Activated naive CD8-positive, alpha-beta T cell (primary cell): ENCODE data around the gene DDIT4.

Source experiments
- H3K27ac Mint-ChIP-seq: one replicate; pipeline ENCODE4 v1.8.0; 2021; ENCODE audit warnings: mixed read lengths
- H3K27me3 Mint-ChIP-seq: one replicate; pipeline ENCODE4 v1.8.0; 2021; ENCODE audit warnings: mixed read lengths
- H3K36me3 Mint-ChIP-seq: one replicate; pipeline ENCODE4 v1.8.0; 2021; ENCODE audit warnings: mixed read lengths
- H3K4me1 Mint-ChIP-seq: one replicate; pipeline ENCODE4 v1.8.0; 2021; ENCODE audit warnings: low read depth, mixed read lengths
- H3K4me3 Mint-ChIP-seq: one replicate; pipeline ENCODE4 v1.8.0; 2021; ENCODE audit warnings: mild to moderate bottlenecking, mixed read lengths
- H3K9me3 Mint-ChIP-seq: one replicate; pipeline ENCODE4 v1.8.0; 2021; ENCODE audit warnings: low read depth, mixed read lengths

Gene DDIT4

GRCh38 chr10:72321248-72322029 lies 47.7 kb downstream of the DDIT4 start:
- Mint-ChIP-seq H3K4me1 (peaks cover 72% of the 10 kb centered on the region), H3K4me3 (peak overlapping the region; percentile 89), H3K9me3 (no peaks in the 10 kb centered on the region), H3K27me3 (no peaks in the 10 kb centered on the region), H3K36me3 (no peaks in the 10 kb centered on the region), H3K27ac (peak overlapping the region; percentile 100)

- no peaks in the 10 kb centered on the region for H3K9me3 Mint-ChIP-seq
- peaks cover 72% of the 10 kb centered on the region for H3K4me1 Mint-ChIP-seq
- H3K4me3 Mint-ChIP-seq = peak overlapping the region; percentile 46
- H3K27me3 Mint-ChIP-seq = no peaks in the 10 kb centered on the region
- H3K27ac Mint-ChIP-seq = peak overlapping the region; percentile 100
- no peaks in the 10 kb centered on the region for H3K36me3 Mint-ChIP-seq
These were observed 48.2 kb downstream of the DDIT4 start for GRCh38 chr10:72322030-72322279.

- no peaks in the 10 kb centered on the region for H3K36me3 Mint-ChIP-seq
- H3K27me3 Mint-ChIP-seq = no peaks in the 10 kb centered on the region
- H3K27ac Mint-ChIP-seq = peak overlapping the region; percentile 100
- no peaks in the 10 kb centered on the region for H3K9me3 Mint-ChIP-seq
- peak overlapping the region; percentile 46 for H3K4me3 Mint-ChIP-seq
- H3K4me1 Mint-ChIP-seq = peaks cover 68% of the 10 kb centered on the region
These were observed 48.7 kb downstream of the DDIT4 start for GRCh38 chr10:72322280-72323058.

- no peak overlapping the region for H3K4me3 Mint-ChIP-seq
- no peaks in the 10 kb centered on the region for H3K9me3 Mint-ChIP-seq
- no peaks in the 10 kb centered on the region for H3K27me3 Mint-ChIP-seq
- H3K4me1 Mint-ChIP-seq = peaks cover 72% of the 10 kb centered on the region
- H3K36me3 Mint-ChIP-seq = no peaks in the 10 kb centered on the region
- peak overlapping the region; percentile 100 for H3K27ac Mint-ChIP-seq
These were observed 49.5 kb downstream of the DDIT4 start for GRCh38 chr10:72323108-72323749.

- Mint-ChIP-seq H3K4me1 (peaks cover 72% of the 10 kb centered on the region), H3K4me3 (no peak overlapping the region), H3K27me3 (no peaks in the 10 kb centered on the region), H3K9me3 (no peaks in the 10 kb centered on the region), H3K27ac (peak overlapping the region; percentile 34), H3K36me3 (no peaks in the 10 kb centered on the region)
These were observed 50.1 kb downstream of the DDIT4 start for GRCh38 chr10:72323771-72324191.
